Measurements from ENCODE around the gene TBC1D10B. TPM values are rescaled to one million over a fixed set of nuclear protein-coding genes. Genes with fewer than 3 reads are reported as not detected.
"Not testable (repeated sequence)": the region's sequence is repeated elsewhere in the genome, so short reads cannot be mapped to it uniquely, and the experiment has no call there.

Gene TBC1D10B
- total RNA-seq, 1 donor from 2014 or later, result 73.6 TPM

GRCh38 chr16:30407102-30407803 lies 37.0 kb upstream of the TBC1D10B start, which contains the start of gene ZNF771:
ZNF771 (plus strand) TSS chr16:30407606; CDS start chr16:30408054, 448 bp downstream.
- H3K36me3 Mint-ChIP-seq (ENCODE audit: low read depth), result peaks cover 8% of the 10 kb centered on the region
- peak; percentile 85 for DNase-seq (ENCODE audit: low spot score)
- H3K9me3 Mint-ChIP-seq, result no peaks in the 10 kb centered on the region
- peaks cover 4% of the 10 kb centered on the region for H3K27me3 Mint-ChIP-seq (ENCODE audit: insufficient read depth)
- intact Hi-C loops (cut with micrococcal nuclease), result loop anchor here (1.0 to 5.0 kb wide), 6 partner anchors 12 to 315 kb away; partner anchors contain the start of genes CD2BP2, MAPK3, TBC1D10B and TBX6
- peak within 1 kb of the TSS; percentile 100 for H3K4me3 Mint-ChIP-seq
- peaks cover 25% of the 10 kb centered on the region for H3K4me1 Mint-ChIP-seq (ENCODE audit: low read depth)
- H3K27ac Mint-ChIP-seq, result peak within 1 kb of the TSS; percentile 100

GRCh38 chr16:30406795-30407101 lies 36.5 kb upstream of the TBC1D10B start:
- Mint-ChIP-seq H3K4me1 (ENCODE audit: low read depth) (peaks cover 23% of the 10 kb centered on the region), H3K4me3 (peak overlapping the region; percentile 100), H3K36me3 (ENCODE audit: low read depth) (peaks cover 3% of the 10 kb centered on the region), H3K9me3 (no peaks in the 10 kb centered on the region), H3K27me3 (ENCODE audit: insufficient read depth) (peaks cover 4% of the 10 kb centered on the region), H3K27ac (peak overlapping the region; percentile 100)
- intact Hi-C loops (cut with micrococcal nuclease), result loop anchor here (1.0 to 5.0 kb wide), 6 partner anchors 11 to 314 kb away; partner anchors contain the start of genes CD2BP2, MAPK3, TBC1D10B and TBX6
- DNase-seq (ENCODE audit: low spot score), result no peak

GRCh38 chr16:30401768-30402425 lies 31.6 kb upstream of the TBC1D10B start:
- DNase-seq (ENCODE audit: low spot score), result no peak
- Mint-ChIP-seq H3K27ac (peak overlapping the region; percentile 66), H3K36me3 (ENCODE audit: low read depth) (peaks cover 15% of the 10 kb centered on the region), H3K27me3 (ENCODE audit: insufficient read depth) (peaks cover 4% of the 10 kb centered on the region), H3K4me3 (peak overlapping the region; percentile 85), H3K4me1 (ENCODE audit: low read depth) (peaks cover 35% of the 10 kb centered on the region), H3K9me3 (no peaks in the 10 kb centered on the region)
- intact Hi-C loops (cut with micrococcal nuclease), result no loop called here

- H3K9me3 Mint-ChIP-seq, result no peaks in the 10 kb centered on the region
- peaks cover 49% of the 10 kb centered on the region for H3K4me1 Mint-ChIP-seq (ENCODE audit: low read depth)
- peaks cover 4% of the 10 kb centered on the region for H3K27me3 Mint-ChIP-seq (ENCODE audit: insufficient read depth)
- peak overlapping the region; percentile 85 for H3K4me3 Mint-ChIP-seq
- peak overlapping the region; percentile 92 for H3K27ac Mint-ChIP-seq
- H3K36me3 Mint-ChIP-seq (ENCODE audit: low read depth), result peaks cover 19% of the 10 kb centered on the region
- intact Hi-C loops (cut with micrococcal nuclease), result loop anchor here (1.0 kb wide), 1 partner anchor 21 kb away; no protein-coding TSS in a partner anchor
- no peak for DNase-seq (ENCODE audit: low spot score)
Measured at GRCh38 chr16:30399435-30400186, 29.3 kb upstream of the TBC1D10B start.

- H3K9me3 Mint-ChIP-seq, result no peaks in the 10 kb centered on the region
- peaks cover 19% of the 10 kb centered on the region for H3K36me3 Mint-ChIP-seq (ENCODE audit: low read depth)
- no peak for DNase-seq (ENCODE audit: low spot score)
- H3K27me3 Mint-ChIP-seq (ENCODE audit: insufficient read depth), result peaks cover 4% of the 10 kb centered on the region
- H3K27ac Mint-ChIP-seq, result peak overlapping the region; percentile 29
- intact Hi-C loops (cut with micrococcal nuclease), result no loop called here
- no peak overlapping the region for H3K4me3 Mint-ChIP-seq
- peaks cover 53% of the 10 kb centered on the region for H3K4me1 Mint-ChIP-seq (ENCODE audit: low read depth)
Measured at GRCh38 chr16:30398661-30399434, 28.6 kb upstream of the TBC1D10B start.

- intact Hi-C loops (cut with micrococcal nuclease), result no loop called here
- H3K4me1 Mint-ChIP-seq (ENCODE audit: low read depth), result peaks cover 53% of the 10 kb centered on the region
- peaks cover 19% of the 10 kb centered on the region for H3K36me3 Mint-ChIP-seq (ENCODE audit: low read depth)
- peaks cover 1% of the 10 kb centered on the region for H3K27me3 Mint-ChIP-seq (ENCODE audit: insufficient read depth)
- DNase-seq (ENCODE audit: low spot score), result no peak
- no peak overlapping the region for H3K4me3 Mint-ChIP-seq
- H3K27ac Mint-ChIP-seq, result no peak overlapping the region
- no peaks in the 10 kb centered on the region for H3K9me3 Mint-ChIP-seq
Measured at GRCh38 chr16:30397776-30398660, 27.7 kb upstream of the TBC1D10B start.

- peaks cover 19% of the 10 kb centered on the region for H3K36me3 Mint-ChIP-seq (ENCODE audit: low read depth)
- H3K9me3 Mint-ChIP-seq, result no peaks in the 10 kb centered on the region
- no peaks in the 10 kb centered on the region for H3K27me3 Mint-ChIP-seq (ENCODE audit: insufficient read depth)
- DNase-seq (ENCODE audit: low spot score), result no peak
- peak overlapping the region; percentile 89 for H3K4me3 Mint-ChIP-seq
- H3K27ac Mint-ChIP-seq, result peak overlapping the region; percentile 34
- intact Hi-C loops (cut with micrococcal nuclease), result no loop called here
- H3K4me1 Mint-ChIP-seq (ENCODE audit: low read depth), result peaks cover 53% of the 10 kb centered on the region
Measured at GRCh38 chr16:30397056-30397455, 26.8 kb upstream of the TBC1D10B start.

- H3K9me3 Mint-ChIP-seq; intact Hi-C loops (cut with micrococcal nuclease); H3K27me3 Mint-ChIP-seq (ENCODE audit: insufficient read depth); DNase-seq (ENCODE audit: low spot score): not testable (repeated sequence)
- Mint-ChIP-seq H3K4me3 (peak overlapping the region; percentile 89), H3K36me3 (ENCODE audit: low read depth) (peaks cover 19% of the 10 kb centered on the region), H3K27ac (peak overlapping the region; percentile 34), H3K4me1 (ENCODE audit: low read depth) (peaks cover 50% of the 10 kb centered on the region)
Measured at GRCh38 chr16:30396627-30397026, 26.3 kb upstream of the TBC1D10B start.

GRCh38 chr16:30395992-30396585 lies 25.8 kb upstream of the TBC1D10B start:
- peaks cover 19% of the 10 kb centered on the region for H3K36me3 Mint-ChIP-seq (ENCODE audit: low read depth)
- H3K27me3 Mint-ChIP-seq (ENCODE audit: insufficient read depth), result no peaks in the 10 kb centered on the region
- peak overlapping the region; percentile 80 for H3K27ac Mint-ChIP-seq
- H3K4me3 Mint-ChIP-seq, result peak overlapping the region; percentile 89
- intact Hi-C loops (cut with micrococcal nuclease), result loop anchor here (1.0 kb wide), 3 partner anchors 11 to 18 kb away; partner anchors contain the start of genes SEPTIN1 and ZNF771
- no peak for DNase-seq (ENCODE audit: low spot score)
- peaks cover 46% of the 10 kb centered on the region for H3K4me1 Mint-ChIP-seq (ENCODE audit: low read depth)
- no peaks in the 10 kb centered on the region for H3K9me3 Mint-ChIP-seq

- intact Hi-C loops (cut with micrococcal nuclease), result loop anchor here (1.0 kb wide), 3 partner anchors 12 to 17 kb away; partner anchors contain the start of genes SEPTIN1 and ZNF771
- peak; percentile 53 for DNase-seq (ENCODE audit: low spot score)
- H3K4me3 Mint-ChIP-seq, result peak within 1 kb of the TSS; percentile 90
- no peaks in the 10 kb centered on the region for H3K9me3 Mint-ChIP-seq
- peak within 1 kb of the TSS; percentile 80 for H3K27ac Mint-ChIP-seq
- H3K27me3 Mint-ChIP-seq (ENCODE audit: insufficient read depth), result no peaks in the 10 kb centered on the region
- peaks cover 41% of the 10 kb centered on the region for H3K4me1 Mint-ChIP-seq (ENCODE audit: low read depth)
- peaks cover 19% of the 10 kb centered on the region for H3K36me3 Mint-ChIP-seq (ENCODE audit: low read depth)
Measured at GRCh38 chr16:30395155-30395991, 25.1 kb upstream of the TBC1D10B start, which contains the start of gene ZNF48. ZNF48 (plus strand) TSS chr16:30395420; CDS start chr16:30395795, 375 bp downstream.
